Measurements from ENCODE around the gene SLTM. TPM values are rescaled to one million over a fixed set of nuclear protein-coding genes. Genes with fewer than 3 reads are reported as not detected.
"Not testable (repeated sequence)": the region's sequence is repeated elsewhere in the genome, so short reads cannot be mapped to it uniquely, and the experiment has no call there.

SLTM gene
- total RNA-seq, 2 experiments from 2014 or later = 183 to 189 TPM

GRCh38 chr15:58839485-58839884, 94.0 kb downstream of the SLTM start:
- Mint-ChIP-seq H3K36me3 (ENCODE audit: low read depth) (peaks cover 19% of the 10 kb centered on the region), H3K4me3 (no peak overlapping the region), H3K27ac (no peak overlapping the region), H3K9me3 (no peaks in the 10 kb centered on the region), H3K4me1 (ENCODE audit: low read depth) (no peaks in the 10 kb centered on the region), H3K27me3 (no peaks in the 10 kb centered on the region)
- peak in 1 of 14 experiments; percentile 3 for DNase-seq
- peaks cover 5% of the 10 kb centered on the region for H3K36me3 ChIP-seq (ENCODE audit: insufficient read depth, low read length)
- ChIA-PET POLR2A (no interaction called here), CTCF (interaction anchor here (0.6 kb wide), 1 partner anchor 407 kb away, joined by 3 read pairs; no protein-coding TSS in a partner anchor)
- no peaks in the 10 kb centered on the region for H3K9me3 ChIP-seq (ENCODE audit: control insufficient read depth in 1 of 2, insufficient read depth in 1 of 2, low read length in 2 of 2)
- no peaks in the 10 kb centered on the region for H3K4me1 ChIP-seq (ENCODE audit: insufficient read depth, low read length)
- no peak overlapping the region for H3K4me3 ChIP-seq (ENCODE audit: low read length)
- TF ChIP-seq CTCF (IDR thresholded peaks at IDR 0.05) = peak; percentile 23
- intact Hi-C loops (cut with DNase I, micrococcal nuclease) = no loop called here
- H3K27me3 ChIP-seq (ENCODE audit: control insufficient read depth in 1 of 2, insufficient read depth in 2 of 2, low read length in 2 of 2) = no peaks in the 10 kb centered on the region
- ATAC-seq (ENCODE audit: poor library complexity) = no peak
- no peak overlapping the region for H3K27ac ChIP-seq (ENCODE audit: low read depth in 1 of 2, low read length in 2 of 2)

GRCh38 chr15:58833681-58834426, 99.6 kb downstream of the SLTM start:
- H3K36me3 Mint-ChIP-seq (ENCODE audit: low read depth) = peaks cover 39% of the 10 kb centered on the region
- H3K27ac Mint-ChIP-seq, CTCF ChIA-PET: not testable (repeated sequence)

GRCh38 chr15:58830556-58830955, 102.9 kb downstream of the SLTM start:
- ChIA-PET POLR2A (no interaction called here), CTCF (no interaction called here)
- Histone ChIP-seq H3K4me1 (ENCODE audit: insufficient read depth, low read length) (no peaks in the 10 kb centered on the region), H3K36me3 (ENCODE audit: insufficient read depth, low read length) (peaks cover 5% of the 10 kb centered on the region), H3K27ac (ENCODE audit: low read depth in 1 of 2, low read length in 2 of 2) (no peak overlapping the region), H3K4me3 (ENCODE audit: low read length) (no peak overlapping the region), H3K9me3 (ENCODE audit: control insufficient read depth in 1 of 2, insufficient read depth in 1 of 2, low read length in 2 of 2) (no peaks in the 10 kb centered on the region), H3K27me3 (ENCODE audit: control insufficient read depth in 1 of 2, insufficient read depth in 2 of 2, low read length in 2 of 2) (no peaks in the 10 kb centered on the region)
- Mint-ChIP-seq H3K4me1 (ENCODE audit: low read depth) (no peaks in the 10 kb centered on the region), H3K27ac (no peak overlapping the region), H3K9me3 (no peaks in the 10 kb centered on the region), H3K36me3 (ENCODE audit: low read depth) (peaks cover 45% of the 10 kb centered on the region), H3K27me3 (no peaks in the 10 kb centered on the region), H3K4me3 (no peak overlapping the region)
- DNase-seq (no peak), ATAC-seq (ENCODE audit: poor library complexity) (no peak)
- intact Hi-C loops (cut with DNase I, micrococcal nuclease) = no loop called here
- no peak for TF ChIP-seq CTCF (IDR thresholded peaks at IDR 0.05)

More at GRCh38 chr15:58833681-58834426, 99.6 kb downstream of the SLTM start:
- H3K4me1 ChIP-seq (ENCODE audit: insufficient read depth, low read length); H3K27me3 Mint-ChIP-seq; ATAC-seq (ENCODE audit: poor library complexity); H3K27me3 ChIP-seq (ENCODE audit: control insufficient read depth in 1 of 2, insufficient read depth in 2 of 2, low read length in 2 of 2); intact Hi-C loops (cut with DNase I, micrococcal nuclease); H3K9me3 Mint-ChIP-seq; H3K36me3 ChIP-seq (ENCODE audit: insufficient read depth, low read length); H3K4me1 Mint-ChIP-seq (ENCODE audit: low read depth); H3K4me3 Mint-ChIP-seq; DNase-seq; H3K4me3 ChIP-seq (ENCODE audit: low read length); H3K9me3 ChIP-seq (ENCODE audit: control insufficient read depth in 1 of 2, insufficient read depth in 1 of 2, low read length in 2 of 2); POLR2A ChIA-PET; H3K27ac ChIP-seq (ENCODE audit: low read depth in 1 of 2, low read length in 2 of 2): not testable (repeated sequence)

Other genes with a start within 250 kb of the SLTM start
- 10 to 100 TPM; 70.5 to 80.4 TPM for gene ADAM10, start 184.0 kb downstream of the SLTM start, total RNA-seq
- gene MINDY2, start 162.4 kb downstream of the SLTM start, total RNA-seq = 1 to 10 TPM; 7.5 to 7.7 TPM
- gene RNF111, start 54.0 kb upstream of the SLTM start, total RNA-seq = 10 to 100 TPM; 35.4 to 37.1 TPM
- under 1 TPM in 1 of 2 experiments, not detected in 1; 0.85 TPM for gene CCNB2, start 171.5 kb upstream of the SLTM start, total RNA-seq

Measured in CD4-positive, alpha-beta T cell (primary cell).